Keratinocyte (primary cell): ENCODE data around the gene PLAAT2. TPM values are rescaled to one million over a fixed set of nuclear protein-coding genes. Genes with fewer than 3 reads are reported as not detected.

Experiments
- DNase-seq: peaks from one replicate; pipeline ENCODE4 v3.0.0-alpha.2; 2011; ENCODE audit warnings: low read depth, missing footprints, low spot score
- FAIRE-seq: peaks from 2 replicates; lab custom pipeline; 2011; peaks lifted over from hg19 to GRCh38; lab: Jason Lieb, UNC
- H2AFZ ChIP-seq: 2 replicates; pipeline ENCODE4 v1.6.0; 2012; ENCODE audit warnings: low read length, control low read depth, inconsistent platforms; ENCODE audit not compliant: control insufficient read depth
- H3K27ac ChIP-seq: 2 replicates; pipeline ENCODE4 v1.5.1; 2011; ENCODE audit warnings: low read length; ENCODE audit not compliant: control insufficient read depth, insufficient read depth
- H3K27me3 ChIP-seq: 3 replicates; pipeline ENCODE4 v1.6.0; 2011; ENCODE audit warnings: low read length; ENCODE audit not compliant: control insufficient read depth, insufficient read depth; ENCODE audit errors: extremely low read depth
- H3K36me3 ChIP-seq, 2 experiments: 2 replicates in 1 of 2; 3 replicates in 1 of 2; pipeline ENCODE4 v1.5.1; 2011; ENCODE audit warnings: low read length in 2 of 2, mild to moderate bottlenecking in 1 of 2; ENCODE audit not compliant: control insufficient read depth in 2 of 2, insufficient read depth in 2 of 2; ENCODE audit errors: extremely low read depth in 1 of 2
- H3K4me1 ChIP-seq: 3 replicates; pipeline ENCODE4 v1.5.1; 2011; ENCODE audit warnings: low read length; ENCODE audit not compliant: control insufficient read depth, insufficient read depth; ENCODE audit errors: extremely low read depth
- H3K4me2 ChIP-seq: 3 replicates; pipeline ENCODE4 v1.6.0; 2011; ENCODE audit warnings: low read depth, low read length; ENCODE audit not compliant: control insufficient read depth, insufficient read depth; ENCODE audit errors: extremely low read depth
- H3K4me3 ChIP-seq, 3 experiments: fragments of 200-600 bp in 1 of 3; sonication (generic) in 1 of 3; 2 replicates in 2 of 3; 3 replicates in 1 of 3; pipeline ENCODE4 v1.5.1; 2011 to 2016; ENCODE audit warnings: low read length in 3 of 3, mild to moderate bottlenecking in 3 of 3, control low read depth in 2 of 3, inconsistent platforms in 1 of 3, low read depth in 1 of 3, mixed read lengths in 1 of 3, mixed run types in 1 of 3, moderate library complexity in 1 of 3; ENCODE audit not compliant: control insufficient read depth in 2 of 3, insufficient read depth in 2 of 3; ENCODE audit errors: extremely low read depth in 1 of 3
- H3K79me2 ChIP-seq: 2 replicates; pipeline ENCODE4 v1.6.0; 2012; ENCODE audit warnings: low read length; ENCODE audit not compliant: control insufficient read depth, insufficient read depth
- H3K9ac ChIP-seq: 3 replicates; pipeline ENCODE4 v1.6.0; 2011; ENCODE audit warnings: low read length; ENCODE audit not compliant: control insufficient read depth, insufficient read depth; ENCODE audit errors: extremely low read depth
- H3K9me1 ChIP-seq: 3 replicates; pipeline ENCODE4 v1.6.0; 2011; ENCODE audit warnings: low read length; ENCODE audit not compliant: control insufficient read depth, insufficient read depth; ENCODE audit errors: extremely low read depth
- H3K9me3 ChIP-seq: 2 replicates; pipeline ENCODE4 v1.5.1; 2012; ENCODE audit warnings: low read depth, low read length; ENCODE audit not compliant: control insufficient read depth
- H4K20me1 ChIP-seq: 3 replicates; pipeline ENCODE4 v1.6.0; 2011; ENCODE audit warnings: low read length; ENCODE audit not compliant: control insufficient read depth, insufficient read depth; ENCODE audit errors: extremely low read depth
- CTCF ChIP-seq, 3 experiments: IDR thresholded peaks in 1 of 3; conservative IDR thresholded peaks in 1 of 3; optimal IDR thresholded peaks in 1 of 3; 2 replicates in 2 of 3; 3 replicates in 1 of 3; pipeline versions ENCODE3 to v1.5.1; 2011; ENCODE audit warnings: low read length in 3 of 3, mild to moderate bottlenecking in 3 of 3, moderate library complexity in 2 of 3, control low read depth in 1 of 3, inconsistent platforms in 1 of 3; ENCODE audit not compliant: insufficient read depth in 2 of 3; ENCODE audit errors: extremely low read depth in 1 of 3
- EZH2 ChIP-seq: IDR thresholded peaks from one replicate; pipeline ENCODE4 v1.6.1; 2012; ENCODE audit warnings: inconsistent platforms, mild to moderate bottlenecking, low read length, moderate library complexity
- dilution Hi-C: fragments of 300-500 bp; cut with MboI; formaldehyde crosslinking; loops from one replicate; pipeline ENCODE4 v1.7.0; 2020; ENCODE audit warnings: low sequenced_read_pairs; ENCODE audit not compliant: extremely low pct_ligation_motif_present
- polyA plus RNA-seq, 5 experiments: library from polyadenylated mRNA; depleted of rRNA in 3 of 5; stranded (reverse) in 3 of 5; stranded (forward) in 1 of 5; unstranded in 1 of 5; fragments of >200 nt; gene quantifications; 1 replicate in 1 of 5; 2 replicates in 3 of 5; 3 replicates in 1 of 5; pipeline versions ENCODE4 v1.2.1 to v1.2.3, GENCODE V29; 2011 to 2012; ENCODE audit warnings: missing spikeins in 2 of 5, low read depth in 1 of 5, low replicate concordance in 1 of 5

The PLAAT2 gene
- polyA plus RNA-seq, 1 donor (not counting 4 experiments of a cell fraction or from before 2014, with no cell fraction given), result 0.29 TPM

- Histone ChIP-seq H3K36me3 (no peaks in the 10 kb centered on the region), H2AFZ (no peak overlapping the region), H3K9me3 (no peaks in the 10 kb centered on the region), H3K79me2 (no peaks in the 10 kb centered on the region), H3K27me3 (peaks cover 9% of the 10 kb centered on the region), H3K4me2 (no peak overlapping the region), H3K4me3 (no peak overlapping the region), H4K20me1 (no peaks in the 10 kb centered on the region), H3K4me1 (no peaks in the 10 kb centered on the region), H3K9me1 (no peaks in the 10 kb centered on the region), H3K27ac (no peak overlapping the region), H3K9ac (no peak overlapping the region)
- dilution Hi-C loops, result no loop called here
- no peak for TF ChIP-seq EZH2
- TF ChIP-seq CTCF (optimal IDR thresholded peaks at IDR 0.05 in 1 of 3, IDR thresholded peaks at IDR 0.05 in 1 of 3, conservative IDR thresholded peaks at IDR 0.05 in 1 of 3; ENCODE audit: extremely low read depth in 1 of 3, insufficient read depth in 2 of 3, low read length in 3 of 3), result no peak
- DNase-seq (no peak), FAIRE-seq (no peak)
Measured at GRCh38 chr11:63609971-63610580, 46.9 kb upstream of the PLAAT2 start.

- no peak overlapping the region for H3K4me2 ChIP-seq
- H3K27ac ChIP-seq, result no peak overlapping the region
- H3K9me3 ChIP-seq, result no peaks in the 10 kb centered on the region
- no peak overlapping the region for H3K9ac ChIP-seq
- no peaks in the 10 kb centered on the region for H4K20me1 ChIP-seq
- TF ChIP-seq CTCF (optimal IDR thresholded peaks at IDR 0.05 in 1 of 3, IDR thresholded peaks at IDR 0.05 in 1 of 3, conservative IDR thresholded peaks at IDR 0.05 in 1 of 3; ENCODE audit: extremely low read depth in 1 of 3, insufficient read depth in 2 of 3, low read length in 3 of 3) (no peak), EZH2 (no peak)
- no peaks in the 10 kb centered on the region for H3K79me2 ChIP-seq
- no peaks in the 10 kb centered on the region for H3K4me1 ChIP-seq
- no peak overlapping the region for H3K4me3 ChIP-seq
- no peaks in the 10 kb centered on the region for H3K36me3 ChIP-seq
- no peak for DNase-seq
- no peaks in the 10 kb centered on the region for H3K9me1 ChIP-seq
- dilution Hi-C loops, result no loop called here
- no peak overlapping the region for H2AFZ ChIP-seq
- peaks cover 9% of the 10 kb centered on the region for H3K27me3 ChIP-seq
- FAIRE-seq, result no peak
Measured at GRCh38 chr11:63609536-63609935, 46.4 kb upstream of the PLAAT2 start.
